GM12878 (cell line): ENCODE measurements around the gene PDE6B.

Source experiments
- EZH2 ChIP-seq: IDR thresholded peaks from 2 replicates; pipeline ENCODE4 v1.6.1; 2012; ENCODE audit warnings: low read depth, mild to moderate bottlenecking, control low read depth, inconsistent platforms, low read length, borderline replicate concordance; ENCODE audit not compliant: control insufficient read depth
- HDAC6 ChIP-seq: fragments of 200-600 bp; sonication (generic); IDR thresholded peaks from one replicate; pipeline ENCODE4 v1.8.0; 2017; ENCODE audit warnings: antibody characterized with exemption; ENCODE audit not compliant: unreplicated experiment
- NBN ChIP-seq: fragments of 450-650 bp; IDR thresholded peaks from 2 replicates; pipeline ENCODE4 v1.6.1; 2016
- POLR2A ChIP-seq: IDR thresholded peaks from 2 replicates; pipeline ENCODE4 v1.6.1; 2011; ENCODE audit warnings: low read depth, mild to moderate bottlenecking, low read length
- POLR2AphosphoS5 ChIP-seq: IDR thresholded peaks from 2 replicates; pipeline ENCODE4 v1.6.1; 2011; ENCODE audit warnings: mild to moderate bottlenecking, low read length, inconsistent platforms
- RAD21 ChIP-seq: IDR thresholded peaks from 2 replicates; pipeline ENCODE4 v1.6.1; 2011; ENCODE audit warnings: mild to moderate bottlenecking, low read depth, low read length, moderate library complexity; ENCODE audit not compliant: insufficient read depth
- SREBF1 ChIP-seq: IDR thresholded peaks from 2 replicates; pipeline ENCODE4 v1.6.1; 2012; ENCODE audit warnings: mild to moderate bottlenecking, low read length
- USF2 ChIP-seq: IDR thresholded peaks from 2 replicates; pipeline ENCODE4 v1.6.1; 2011; ENCODE audit warnings: low read depth, low read length, improper control_type of control experiment, borderline replicate concordance

GRCh38 chr4:666436-666810 lies 41.0 kb downstream of the PDE6B start:
- TF ChIP-seq EZH2 = no peak
- TF ChIP-seq POLR2AphosphoS5 = no peak
- no peak for TF ChIP-seq RAD21
- no peak for TF ChIP-seq HDAC6
- TF ChIP-seq SREBF1 = no peak
- no peak for TF ChIP-seq USF2
- TF ChIP-seq POLR2A = no peak
- no peak for TF ChIP-seq NBN
